Umbilical cord (tissue), 2 donors: ENCODE measurements around the gene RCE1. TPM values are rescaled to one million over a fixed set of nuclear protein-coding genes. Genes with fewer than 3 reads are reported as not detected.

Source experiments
- DNase-seq: peaks from one replicate; pipeline ENCODE4 v3.0.0-alpha.2; 2015; ENCODE audit warnings: low spot score
- total RNA-seq: library from RNA; depleted of rRNA; stranded (reverse); fragments of >200 nt; gene quantifications from one replicate; pipeline ENCODE4 v1.2.3, GENCODE V29; 2014; ENCODE audit warnings: low replicate concordance; ENCODE audit not compliant: insufficient read depth

The RCE1 gene
- total RNA-seq, 1 donor from 2014 or later = 12.3 TPM

DNA sequence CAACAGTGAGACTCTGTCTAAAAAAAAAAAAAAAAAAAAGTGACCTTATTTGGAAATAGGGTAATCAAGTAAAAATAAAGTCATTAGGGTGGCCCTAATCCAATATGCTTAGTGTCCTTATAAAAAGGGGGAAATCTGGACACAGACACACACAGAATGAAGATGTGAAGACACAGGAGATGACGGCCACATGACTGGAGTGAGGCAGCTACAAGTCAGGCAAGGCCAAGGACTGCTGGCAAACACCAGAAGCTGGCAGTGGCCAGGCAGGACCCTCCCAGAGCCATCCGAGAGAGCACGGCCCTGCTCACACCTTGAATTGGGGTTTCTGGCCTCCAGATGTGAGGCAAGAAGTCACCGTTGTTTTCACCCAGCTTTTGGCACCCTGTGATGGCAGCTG lies 42.2 kb downstream of the RCE1 start:
- DNase-seq = no peak

DNA sequence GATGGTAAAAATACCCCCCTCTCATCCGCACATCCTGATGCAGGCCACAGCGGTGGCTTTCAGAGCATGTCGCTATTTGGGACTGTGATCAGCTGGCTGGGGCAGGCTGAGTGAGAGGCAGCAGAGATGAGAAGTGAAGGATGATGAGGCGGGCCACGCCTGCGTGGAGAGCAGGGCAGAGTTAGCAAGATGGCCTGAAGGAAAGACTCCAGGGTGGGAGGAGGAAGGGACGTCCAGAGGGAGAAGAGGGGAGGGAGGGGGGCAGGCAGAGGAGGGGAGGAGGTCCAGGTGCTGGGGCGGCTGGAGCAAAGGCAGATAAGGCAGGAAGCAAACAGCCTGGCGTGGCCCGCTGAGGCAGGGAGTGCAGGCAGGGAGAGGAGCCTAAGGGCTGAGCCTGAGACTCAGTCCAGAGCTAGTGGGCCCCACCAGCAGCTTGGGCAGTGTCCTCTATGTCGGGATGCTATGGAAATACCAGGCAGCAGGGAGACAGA lies 42.8 kb downstream of the RCE1 start:
- peak; percentile 43 for DNase-seq

GRCh38 chr11:66886671-66887221 lies 43.5 kb downstream of the RCE1 start:
- DNase-seq = no peak

DNA sequence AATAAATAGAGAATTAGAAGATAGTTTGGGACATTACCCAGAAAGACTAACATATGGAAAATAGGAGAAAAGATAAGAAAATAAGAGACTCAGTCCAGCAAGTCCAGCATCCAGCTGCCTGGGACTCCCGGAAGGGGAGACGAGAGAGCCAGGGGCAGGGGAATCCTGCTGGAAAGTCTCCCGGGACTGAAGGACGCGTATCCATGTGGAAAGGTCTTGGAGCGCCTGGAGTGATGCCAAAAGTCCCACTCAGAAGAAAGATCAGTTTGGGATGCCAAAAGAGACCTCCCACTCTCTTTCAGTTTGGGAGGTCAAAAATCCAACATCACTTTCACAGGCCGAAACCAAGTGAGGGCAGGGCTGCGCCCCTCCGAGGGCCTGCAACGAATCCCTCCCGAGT lies 44.3 kb downstream of the RCE1 start:
- no peak for DNase-seq

- no peak for DNase-seq
Measured at GRCh38 chr11:66888282-66888681, 45.0 kb downstream of the RCE1 start.

- no peak for DNase-seq
Measured at GRCh38 chr11:66889960-66890359, 46.7 kb downstream of the RCE1 start.

DNA sequence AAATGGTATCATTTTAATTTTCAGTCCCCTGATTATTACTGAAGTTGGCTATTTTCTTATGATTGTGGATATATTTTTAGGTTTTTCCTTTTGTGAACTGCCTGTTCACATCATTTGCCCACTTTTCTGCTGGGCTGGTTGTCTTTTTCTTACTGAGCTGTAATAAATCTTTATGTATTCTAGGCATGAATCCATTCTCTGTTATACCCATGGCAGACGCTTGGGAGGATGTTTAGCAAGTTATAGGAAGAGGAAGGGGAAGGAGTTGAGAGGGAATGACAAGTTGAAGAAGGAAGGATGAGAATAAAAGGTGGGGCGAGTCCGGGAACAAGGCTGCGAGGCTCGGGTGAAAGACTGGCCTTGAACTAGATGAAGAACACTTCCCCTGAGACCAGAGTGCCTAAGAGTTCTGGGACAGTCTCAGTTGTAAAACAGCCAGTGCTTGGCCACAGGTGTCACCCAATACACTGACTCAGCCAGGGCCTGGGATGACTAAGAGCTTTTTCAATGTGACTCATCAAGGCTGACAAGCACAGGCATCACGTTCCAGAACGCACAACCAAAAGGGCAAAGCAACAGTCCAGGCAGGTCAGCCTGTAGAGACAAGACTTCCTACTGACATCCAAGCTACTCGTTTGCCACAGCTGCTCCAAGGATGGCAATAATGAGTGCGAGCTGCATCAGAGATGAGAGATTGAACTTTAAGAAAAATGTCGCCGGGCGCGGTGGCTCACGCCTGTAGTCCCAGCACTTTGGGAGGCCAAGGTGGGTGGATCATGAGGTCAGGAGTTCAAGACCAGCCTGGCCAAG lies 48.8 kb downstream of the RCE1 start:
- no peak for DNase-seq

GRCh38 chr11:66892911-66893310 lies 49.7 kb downstream of the RCE1 start:
- no peak for DNase-seq

GRCh38 chr11:66894141-66894540 lies 50.9 kb downstream of the RCE1 start:
- no peak for DNase-seq

Other genes with a start within 250 kb of the RCE1 start
- 90.5 TPM for gene RBM14, start 226.8 kb upstream of the RCE1 start, total RNA-seq
- gene RBM4, start 204.7 kb upstream of the RCE1 start, total RNA-seq = 64.3 TPM
- gene RBM4B, start 165.6 kb upstream of the RCE1 start, total RNA-seq = 44.1 TPM
- 46.5 TPM for gene SPTBN2, start 114.2 kb upstream of the RCE1 start, total RNA-seq
- 4.6 TPM for gene LRFN4, start 13.6 kb downstream of the RCE1 start, total RNA-seq
- 30.3 TPM for gene PC, start 114.9 kb downstream of the RCE1 start, total RNA-seq
- not detected for gene C11orf86, start 131.9 kb downstream of the RCE1 start, total RNA-seq
- 3.1 TPM for gene SYT12, start 179.7 kb downstream of the RCE1 start, total RNA-seq
- 15.2 TPM for gene RHOD, start 213.4 kb downstream of the RCE1 start, total RNA-seq